B cell (primary cell): ENCODE results near the gene RPRD1B.

ENCODE experiments used
- EZH2 ChIP-seq: IDR thresholded peaks from 2 replicates; pipeline ENCODE4 v1.6.1; 2012; ENCODE audit warnings: borderline replicate concordance, low read depth, mild to moderate bottlenecking, moderate library complexity, low read length; ENCODE audit not compliant: insufficient read depth, poor library complexity, severe bottlenecking
- TF ChIP-seq, protein P1 (sequence below): fragments of 200-600 bp; IDR thresholded peaks from one replicate; pipeline ENCODE4 v1.8.0; 2022; ENCODE audit warnings: antibody characterized with exemption, mild to moderate bottlenecking

DNA sequence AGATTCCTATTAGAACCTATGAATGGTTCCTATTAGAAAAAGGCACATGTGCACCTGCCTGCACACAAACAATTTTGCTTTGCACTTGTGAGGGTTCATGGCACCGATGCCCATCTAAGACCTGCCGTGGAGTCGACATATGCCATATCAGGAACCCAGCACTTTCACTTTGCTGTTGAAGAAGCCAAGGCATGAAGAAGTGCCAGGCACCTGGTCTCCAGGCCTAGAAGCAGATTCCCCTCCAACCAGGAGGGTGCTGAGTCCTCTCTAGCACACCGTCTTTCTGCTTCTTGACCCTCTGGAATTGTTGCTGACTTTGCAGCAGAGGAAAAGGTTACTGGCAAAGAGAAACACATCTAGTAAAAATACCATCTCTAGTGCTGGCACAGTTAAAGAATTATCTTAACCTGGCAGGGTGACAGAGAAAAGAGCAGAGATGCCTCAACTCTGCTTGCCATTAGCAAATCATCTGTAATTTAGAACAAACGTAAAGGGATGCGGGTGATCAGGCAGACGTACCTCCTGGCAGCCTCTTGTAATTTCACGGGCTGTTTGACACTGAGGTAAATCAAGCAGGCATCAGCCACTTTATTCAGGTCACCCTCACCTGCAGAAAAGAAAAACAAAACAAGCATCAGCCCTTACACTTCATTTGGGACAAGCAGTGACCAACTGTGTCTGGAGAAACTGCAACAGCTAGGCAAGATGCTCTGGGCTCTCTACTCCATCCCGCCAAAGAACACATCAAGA lies 37.5 kb upstream of the RPRD1B start:
- TF ChIP-seq, protein P1, sequence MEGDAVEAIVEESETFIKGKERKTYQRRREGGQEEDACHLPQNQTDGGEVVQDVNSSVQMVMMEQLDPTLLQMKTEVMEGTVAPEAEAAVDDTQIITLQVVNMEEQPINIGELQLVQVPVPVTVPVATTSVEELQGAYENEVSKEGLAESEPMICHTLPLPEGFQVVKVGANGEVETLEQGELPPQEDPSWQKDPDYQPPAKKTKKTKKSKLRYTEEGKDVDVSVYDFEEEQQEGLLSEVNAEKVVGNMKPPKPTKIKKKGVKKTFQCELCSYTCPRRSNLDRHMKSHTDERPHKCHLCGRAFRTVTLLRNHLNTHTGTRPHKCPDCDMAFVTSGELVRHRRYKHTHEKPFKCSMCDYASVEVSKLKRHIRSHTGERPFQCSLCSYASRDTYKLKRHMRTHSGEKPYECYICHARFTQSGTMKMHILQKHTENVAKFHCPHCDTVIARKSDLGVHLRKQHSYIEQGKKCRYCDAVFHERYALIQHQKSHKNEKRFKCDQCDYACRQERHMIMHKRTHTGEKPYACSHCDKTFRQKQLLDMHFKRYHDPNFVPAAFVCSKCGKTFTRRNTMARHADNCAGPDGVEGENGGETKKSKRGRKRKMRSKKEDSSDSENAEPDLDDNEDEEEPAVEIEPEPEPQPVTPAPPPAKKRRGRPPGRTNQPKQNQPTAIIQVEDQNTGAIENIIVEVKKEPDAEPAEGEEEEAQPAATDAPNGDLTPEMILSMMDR: no peak
- TF ChIP-seq EZH2: no peak
